ENCODE results near the gene POLR2E. TPM values are rescaled to one million over a fixed set of nuclear protein-coding genes. Genes with fewer than 3 reads are reported as not detected.

The POLR2E gene
- polyA plus RNA-seq, 1 donor (not counting 4 experiments of a cell fraction or from before 2014, with no cell fraction given): 178 TPM

DNA sequence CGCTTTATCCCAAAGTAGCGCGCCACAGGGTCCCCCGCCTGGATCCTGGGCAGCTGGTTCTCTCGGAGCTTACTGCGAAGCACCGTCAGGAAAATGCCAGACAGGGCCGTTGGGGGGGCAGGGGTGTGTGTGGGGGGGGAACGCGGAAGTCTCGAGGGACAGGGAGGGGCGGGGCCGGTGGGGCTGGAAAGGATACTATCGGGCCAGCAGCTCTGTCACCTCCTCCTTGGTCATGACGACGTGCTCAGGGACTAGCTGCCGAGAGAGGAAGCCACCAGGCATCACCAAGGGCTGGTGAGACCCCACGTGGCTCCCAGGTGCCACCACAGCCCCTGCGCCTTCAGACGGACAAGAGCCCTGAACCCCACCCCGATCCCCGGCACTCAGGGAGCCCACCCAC, 5.3 kb downstream of the POLR2E start:
- no peak for TF ChIP-seq EZH2 (IDR thresholded peaks at IDR 0.05; ENCODE audit: low read length)
- TF ChIP-seq, protein P1, sequence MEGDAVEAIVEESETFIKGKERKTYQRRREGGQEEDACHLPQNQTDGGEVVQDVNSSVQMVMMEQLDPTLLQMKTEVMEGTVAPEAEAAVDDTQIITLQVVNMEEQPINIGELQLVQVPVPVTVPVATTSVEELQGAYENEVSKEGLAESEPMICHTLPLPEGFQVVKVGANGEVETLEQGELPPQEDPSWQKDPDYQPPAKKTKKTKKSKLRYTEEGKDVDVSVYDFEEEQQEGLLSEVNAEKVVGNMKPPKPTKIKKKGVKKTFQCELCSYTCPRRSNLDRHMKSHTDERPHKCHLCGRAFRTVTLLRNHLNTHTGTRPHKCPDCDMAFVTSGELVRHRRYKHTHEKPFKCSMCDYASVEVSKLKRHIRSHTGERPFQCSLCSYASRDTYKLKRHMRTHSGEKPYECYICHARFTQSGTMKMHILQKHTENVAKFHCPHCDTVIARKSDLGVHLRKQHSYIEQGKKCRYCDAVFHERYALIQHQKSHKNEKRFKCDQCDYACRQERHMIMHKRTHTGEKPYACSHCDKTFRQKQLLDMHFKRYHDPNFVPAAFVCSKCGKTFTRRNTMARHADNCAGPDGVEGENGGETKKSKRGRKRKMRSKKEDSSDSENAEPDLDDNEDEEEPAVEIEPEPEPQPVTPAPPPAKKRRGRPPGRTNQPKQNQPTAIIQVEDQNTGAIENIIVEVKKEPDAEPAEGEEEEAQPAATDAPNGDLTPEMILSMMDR (optimal IDR thresholded peaks at IDR 0.05 in 1 of 3, IDR thresholded peaks at IDR 0.05 in 1 of 3, conservative IDR thresholded peaks at IDR 0.05 in 1 of 3; ENCODE audit: extremely low read depth in 1 of 3, insufficient read depth in 2 of 3, low read length in 3 of 3): no peak
- H3K9ac ChIP-seq (ENCODE audit: control insufficient read depth, extremely low read depth, insufficient read depth, low read length): no peak overlapping the region
- dilution Hi-C loops (cut with MboI; ENCODE audit: extremely low pct_ligation_motif_present, low sequenced_read_pairs): no loop called here
- H3K9me1 ChIP-seq (ENCODE audit: control insufficient read depth, extremely low read depth, insufficient read depth, low read length): no peaks in the 10 kb centered on the region
- H3K9me3 ChIP-seq (ENCODE audit: control insufficient read depth, low read depth, low read length): no peaks in the 10 kb centered on the region
- H3K4me2 ChIP-seq (ENCODE audit: control insufficient read depth, extremely low read depth, insufficient read depth, low read depth, low read length): no peak overlapping the region
- peaks cover 30% of the 10 kb centered on the region for H3K79me2 ChIP-seq (ENCODE audit: control insufficient read depth, insufficient read depth, low read length)
- no peak for DNase-seq (ENCODE audit: low read depth, low spot score)
- no peak for FAIRE-seq
- H3K4me3 ChIP-seq (ENCODE audit: control insufficient read depth in 2 of 3, extremely low read depth in 1 of 3, insufficient read depth in 2 of 3, low read depth in 1 of 3, low read length in 3 of 3): no peak overlapping the region
- H3K27me3 ChIP-seq (ENCODE audit: control insufficient read depth, extremely low read depth, insufficient read depth, low read length): no peaks in the 10 kb centered on the region
- H3K4me1 ChIP-seq (ENCODE audit: control insufficient read depth, extremely low read depth, insufficient read depth, low read length): peaks cover 5% of the 10 kb centered on the region
- H2AFZ ChIP-seq (ENCODE audit: control insufficient read depth, low read length): no peak overlapping the region
- no peak overlapping the region for H3K27ac ChIP-seq (ENCODE audit: control insufficient read depth, insufficient read depth, low read length)
- peaks cover 29 to 30% of the 10 kb centered on the region in 2 experiments for H3K36me3 ChIP-seq (ENCODE audit: control insufficient read depth in 2 of 2, extremely low read depth in 1 of 2, insufficient read depth in 2 of 2, low read length in 2 of 2)
- H4K20me1 ChIP-seq (ENCODE audit: control insufficient read depth, extremely low read depth, insufficient read depth, low read length): no peaks in the 10 kb centered on the region

DNA sequence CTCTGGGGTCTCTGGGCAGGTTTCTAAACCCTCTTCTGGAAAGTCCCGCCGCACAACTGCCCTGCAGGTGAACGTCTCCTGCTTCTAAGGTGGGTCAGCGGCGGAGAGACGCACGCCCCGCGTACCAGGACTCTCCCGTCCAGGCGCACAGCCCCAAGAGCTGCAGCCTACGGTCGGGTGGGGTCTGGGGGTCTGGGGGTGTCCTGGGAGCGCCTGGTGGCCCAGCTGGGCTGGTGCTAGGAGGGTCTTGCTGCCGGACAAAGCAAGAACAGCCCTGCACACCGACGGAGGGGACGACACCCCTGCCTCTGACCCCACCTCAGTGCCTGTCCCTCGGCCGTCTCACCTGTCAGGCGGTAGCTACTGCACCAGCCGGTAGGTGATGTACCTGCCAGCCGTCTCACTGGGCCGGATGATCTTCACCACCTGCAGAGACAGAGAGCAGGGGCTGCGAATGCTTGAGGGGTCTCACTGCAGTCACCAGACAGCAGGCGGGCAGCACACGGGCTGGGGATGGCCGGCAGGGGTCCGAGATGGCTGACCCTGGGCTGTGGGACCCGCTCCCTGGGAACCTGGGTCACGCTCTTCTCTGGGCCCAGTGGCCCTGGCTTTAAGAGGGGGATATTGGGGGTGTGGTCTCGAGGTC, 5.9 kb downstream of the POLR2E start:
- no peak overlapping the region for H3K9ac ChIP-seq (ENCODE audit: control insufficient read depth, extremely low read depth, insufficient read depth, low read length)
- H3K36me3 ChIP-seq (ENCODE audit: control insufficient read depth in 2 of 2, extremely low read depth in 1 of 2, insufficient read depth in 2 of 2, low read length in 2 of 2): peaks cover 29 to 30% of the 10 kb centered on the region in 2 experiments
- FAIRE-seq: no peak
- no peak overlapping the region for H3K4me2 ChIP-seq (ENCODE audit: control insufficient read depth, extremely low read depth, insufficient read depth, low read depth, low read length)
- H3K9me1 ChIP-seq (ENCODE audit: control insufficient read depth, extremely low read depth, insufficient read depth, low read length): no peaks in the 10 kb centered on the region
- peaks cover 24% of the 10 kb centered on the region for H3K79me2 ChIP-seq (ENCODE audit: control insufficient read depth, insufficient read depth, low read length)
- no peak overlapping the region for H3K27ac ChIP-seq (ENCODE audit: control insufficient read depth, insufficient read depth, low read length)
- H3K4me3 ChIP-seq (ENCODE audit: control insufficient read depth in 2 of 3, extremely low read depth in 1 of 3, insufficient read depth in 2 of 3, low read depth in 1 of 3, low read length in 3 of 3): no peak overlapping the region
- no peaks in the 10 kb centered on the region for H3K9me3 ChIP-seq (ENCODE audit: control insufficient read depth, low read depth, low read length)
- no peak overlapping the region for H2AFZ ChIP-seq (ENCODE audit: control insufficient read depth, low read length)
- dilution Hi-C loops (cut with MboI; ENCODE audit: extremely low pct_ligation_motif_present, low sequenced_read_pairs): no loop called here
- DNase-seq (ENCODE audit: low read depth, low spot score): no peak
- TF ChIP-seq, protein P1 (optimal IDR thresholded peaks at IDR 0.05 in 1 of 3, IDR thresholded peaks at IDR 0.05 in 1 of 3, conservative IDR thresholded peaks at IDR 0.05 in 1 of 3; ENCODE audit: extremely low read depth in 1 of 3, insufficient read depth in 2 of 3, low read length in 3 of 3): no peak
- no peak for TF ChIP-seq EZH2 (IDR thresholded peaks at IDR 0.05; ENCODE audit: low read length)
- no peaks in the 10 kb centered on the region for H4K20me1 ChIP-seq (ENCODE audit: control insufficient read depth, extremely low read depth, insufficient read depth, low read length)
- H3K4me1 ChIP-seq (ENCODE audit: control insufficient read depth, extremely low read depth, insufficient read depth, low read length): peaks cover 5% of the 10 kb centered on the region
- H3K27me3 ChIP-seq (ENCODE audit: control insufficient read depth, extremely low read depth, insufficient read depth, low read length): no peaks in the 10 kb centered on the region
